GM23338 (cell line): ENCODE measurements around the gene REV3L. TPM values are rescaled to one million over a fixed set of nuclear protein-coding genes. Genes with fewer than 3 reads are reported as not detected.

Experiments used
- ATAC-seq: fragments of 200-7000 bp; cut with Tn5 transposase; 3 replicates; pipeline ENCODE4 v1.9.1; 2020
- DNase-seq: peaks from one replicate; pipeline ENCODE4 v3.0.0-alpha.2; 2015; ENCODE audit warnings: low spot score
- H2AFZ ChIP-seq: fragments of 200-600 bp; sonication (generic); 2 replicates; pipeline ENCODE4 v1.8.0; 2016; ENCODE audit warnings: antibody characterized with exemption, mild to moderate bottlenecking, moderate library complexity
- H3F3A ChIP-seq: fragments of 200-600 bp; sonication (generic); replicated peaks from 2 replicates; pipeline ENCODE4 v1.8.0; 2017; ENCODE audit warnings: antibody characterized with exemption, mixed run types, low read depth
- H3K27ac ChIP-seq: fragments of 200-600 bp; sonication (generic); 2 replicates; pipeline ENCODE4 v1.6.1; 2016; ENCODE audit warnings: low read depth
- H3K27me3 ChIP-seq: fragments of 200-600 bp; sonication (generic); 2 replicates; pipeline ENCODE4 v1.8.0; 2016; ENCODE audit warnings: mild to moderate bottlenecking, mixed run types, moderate library complexity; ENCODE audit not compliant: insufficient read depth
- H3K36me3 ChIP-seq: fragments of 200-600 bp; sonication (generic); 2 replicates; pipeline ENCODE4 v1.8.0; 2016; ENCODE audit warnings: mild to moderate bottlenecking; ENCODE audit not compliant: insufficient read depth
- H3K4me1 ChIP-seq: fragments of 200-600 bp; sonication (generic); 2 replicates; pipeline ENCODE4 v1.8.0; 2016; ENCODE audit warnings: mild to moderate bottlenecking, moderate library complexity; ENCODE audit not compliant: insufficient read depth
- H3K4me2 ChIP-seq: fragments of 200-600 bp; sonication (generic); 2 replicates; pipeline ENCODE4 v1.7.1; 2017; ENCODE audit warnings: mixed run types
- H3K4me3 ChIP-seq: fragments of 200-600 bp; sonication (generic); 2 replicates; pipeline ENCODE4 v1.6.1; 2016; ENCODE audit warnings: mixed run types
- H3K79me2 ChIP-seq: fragments of 200-600 bp; sonication (generic); replicated peaks from 2 replicates; pipeline ENCODE4 v1.8.0; 2017; ENCODE audit warnings: mild to moderate bottlenecking; ENCODE audit not compliant: insufficient read depth
- H3K9me2 ChIP-seq: fragments of 200-600 bp; sonication (generic); 2 replicates; pipeline ENCODE4 v1.8.0; 2017; ENCODE audit not compliant: insufficient read depth
- H4K20me1 ChIP-seq: fragments of 200-600 bp; sonication (generic); replicated peaks from 2 replicates; pipeline ENCODE4 v1.8.0; 2017; ENCODE audit warnings: mild to moderate bottlenecking; ENCODE audit not compliant: insufficient read depth
- H3K27ac Mint-ChIP-seq: 2 replicates; pipeline ENCODE4 v1.8.0; 2020; ENCODE audit warnings: inconsistent platforms, mild to moderate bottlenecking, moderate library complexity, mixed read lengths
- H3K27me3 Mint-ChIP-seq: 3 replicates; pipeline ENCODE4 v1.8.0; 2022; ENCODE audit warnings: low read depth, mild to moderate bottlenecking, moderate library complexity, mixed read lengths, inconsistent platforms; ENCODE audit not compliant: insufficient read depth, poor library complexity
- H3K36me3 Mint-ChIP-seq: 3 replicates; pipeline ENCODE4 v1.8.0; 2021; ENCODE audit warnings: low read depth, mild to moderate bottlenecking, inconsistent platforms, moderate library complexity, mixed read lengths
- H3K4me1 Mint-ChIP-seq: 3 replicates; pipeline ENCODE4 v1.8.0; 2020; ENCODE audit warnings: mild to moderate bottlenecking, inconsistent platforms, mixed read lengths
- H3K4me3 Mint-ChIP-seq: 3 replicates; pipeline ENCODE4 v1.8.0; 2021; ENCODE audit warnings: moderate library complexity, mild to moderate bottlenecking, inconsistent platforms, mixed read lengths
- H3K9me3 Mint-ChIP-seq: 3 replicates; pipeline ENCODE4 v1.8.0; 2020; ENCODE audit warnings: moderate library complexity, mild to moderate bottlenecking, inconsistent platforms, mixed read lengths
- CREB1 ChIP-seq: fragments of 250-450 bp; sonication (Bioruptor Pico); IDR thresholded peaks from 2 replicates; pipeline ENCODE4 v1.5.0; 2020; ENCODE audit warnings: low read depth, mild to moderate bottlenecking, moderate library complexity
- CTCF ChIP-seq, 2 experiments: fragments of 200-600 bp in 1 of 2; sonication (generic) in 1 of 2; conservative IDR thresholded peaks; 2 replicates each; pipeline versions ENCODE4 v1.5.1 to v1.6.1; 2016 to 2017; ENCODE audit warnings: antibody characterized with exemption in 2 of 2, low read depth in 2 of 2, mild to moderate bottlenecking in 2 of 2, moderate library complexity in 1 of 2
- ETS1 ChIP-seq: IDR thresholded peaks from 2 replicates; pipeline ENCODE4 v1.6.1; 2016; ENCODE audit warnings: antibody characterized with exemption
- EZH2 ChIP-seq: fragments of 200-600 bp; sonication (generic); IDR thresholded peaks from one replicate; pipeline ENCODE4 v1.8.0; 2017; ENCODE audit warnings: antibody characterized with exemption, mild to moderate bottlenecking, low read depth; ENCODE audit not compliant: unreplicated experiment
- EZH2phosphoT487 ChIP-seq: fragments of 200-600 bp; sonication (generic); IDR thresholded peaks from one replicate; pipeline ENCODE4 v1.8.1; 2018; ENCODE audit warnings: antibody characterized with exemption; ENCODE audit not compliant: unreplicated experiment
- JUNB ChIP-seq: IDR thresholded peaks from one replicate; pipeline ENCODE4 v1.6.1; 2016; ENCODE audit warnings: antibody characterized with exemption; ENCODE audit not compliant: unreplicated experiment
- NANOG ChIP-seq: IDR thresholded peaks from 2 replicates; pipeline ENCODE4 v1.6.1; 2016; ENCODE audit warnings: antibody characterized with exemption, borderline replicate concordance
- POLR2AphosphoS5 ChIP-seq: IDR thresholded peaks from 2 replicates; pipeline ENCODE4 v1.6.1; 2016; ENCODE audit warnings: antibody characterized with exemption, low read depth
- REST ChIP-seq: IDR thresholded peaks from one replicate; pipeline ENCODE4 v1.6.1; 2018; ENCODE audit warnings: antibody characterized with exemption; ENCODE audit not compliant: unreplicated experiment
- STAT1 ChIP-seq: IDR thresholded peaks from one replicate; pipeline ENCODE4 v1.6.1; 2016; ENCODE audit warnings: antibody characterized with exemption; ENCODE audit not compliant: unreplicated experiment
- ZNF114 ChIP-seq: fragments of 250-450 bp; sonication (Bioruptor Pico); IDR thresholded peaks from 2 replicates; pipeline ENCODE4 v1.5.0; 2020; ENCODE audit warnings: mild to moderate bottlenecking, moderate library complexity
- ZNF331 ChIP-seq: fragments of 250-450 bp; sonication (Bioruptor Pico); IDR thresholded peaks from 2 replicates; pipeline ENCODE4 v1.5.0; 2020; ENCODE audit warnings: low read depth, mild to moderate bottlenecking, moderate library complexity
- ZNF462 ChIP-seq: fragments of 250-450 bp; sonication (Bioruptor Pico); IDR thresholded peaks from 2 replicates; pipeline ENCODE4 v1.5.0; 2020; ENCODE audit warnings: mild to moderate bottlenecking, moderate library complexity
- polyA plus RNA-seq: library from polyadenylated mRNA; unstranded; fragments of >200 nt; fragmentation: Nextera tagmentation; extraction: Ambion mirVana; gene quantifications from 2 replicates; pipeline ENCODE4 v1.2.1, GENCODE V29; 2016
- total RNA-seq: library from RNA; depleted of rRNA; stranded (reverse); fragments of >200 nt; shearing (Covaris generic); gene quantifications from 2 replicates; pipeline ENCODE4 v1.2.3, GENCODE V29; 2014

The REV3L gene
- total and polyA plus RNA-seq, 2 experiments from 2014 or later = 8.3 to 13.1 TPM

GRCh38 chr6:111266276-111266675, 216.7 kb downstream of the REV3L start:
- ATAC-seq (no peak), DNase-seq (no peak)
- peaks cover 16% of the 10 kb centered on the region for H3K79me2 ChIP-seq
- H4K20me1 ChIP-seq = no peaks in the 10 kb centered on the region
- Mint-ChIP-seq H3K9me3 (no peaks in the 10 kb centered on the region), H3K36me3 (peaks cover 36% of the 10 kb centered on the region), H3K27me3 (peaks cover 4% of the 10 kb centered on the region), H3K4me3 (no peak overlapping the region), H3K4me1 (no peaks in the 10 kb centered on the region), H3K27ac (no peak overlapping the region)
- peaks cover 6% of the 10 kb centered on the region; the same call in 1 of the 2 replicates for H3K36me3 ChIP-seq
- TF ChIP-seq ETS1 = no peak
- no peak for TF ChIP-seq REST
- no peak for TF ChIP-seq POLR2AphosphoS5
- no peak for TF ChIP-seq STAT1
- no peak for TF ChIP-seq ZNF331
- TF ChIP-seq NANOG = no peak
- TF ChIP-seq EZH2 = no peak
- no peak for TF ChIP-seq ZNF114
- no peak for TF ChIP-seq CTCF (conservative IDR thresholded peaks at IDR 0.05; ENCODE audit: low read depth in 2 of 2)
- no peak for TF ChIP-seq ZNF462 (CRISPR knock-in tag)
- TF ChIP-seq JUNB = no peak
- TF ChIP-seq EZH2phosphoT487 = no peak
- no peak for TF ChIP-seq CREB1
- H3K27me3 ChIP-seq = no peaks in the 10 kb centered on the region
- no peak overlapping the region for H2AFZ ChIP-seq
- no peak overlapping the region for H3K4me2 ChIP-seq
- H3K27ac ChIP-seq = no peak overlapping the region
- H3K9me2 ChIP-seq = no peaks in the 10 kb centered on the region
- no peak overlapping the region for H3K4me3 ChIP-seq
- no peaks in the 10 kb centered on the region for H3F3A ChIP-seq
- no peaks in the 10 kb centered on the region for H3K4me1 ChIP-seq
